Measurements from ENCODE around the gene MIOX. TPM values are rescaled to one million over a fixed set of nuclear protein-coding genes. Genes with fewer than 3 reads are reported as not detected.

Gene MIOX
- total and polyA plus RNA-seq, 2 donors (not counting 3 experiments of a cell fraction or from before 2014, with no cell fraction given): not detected

DNA sequence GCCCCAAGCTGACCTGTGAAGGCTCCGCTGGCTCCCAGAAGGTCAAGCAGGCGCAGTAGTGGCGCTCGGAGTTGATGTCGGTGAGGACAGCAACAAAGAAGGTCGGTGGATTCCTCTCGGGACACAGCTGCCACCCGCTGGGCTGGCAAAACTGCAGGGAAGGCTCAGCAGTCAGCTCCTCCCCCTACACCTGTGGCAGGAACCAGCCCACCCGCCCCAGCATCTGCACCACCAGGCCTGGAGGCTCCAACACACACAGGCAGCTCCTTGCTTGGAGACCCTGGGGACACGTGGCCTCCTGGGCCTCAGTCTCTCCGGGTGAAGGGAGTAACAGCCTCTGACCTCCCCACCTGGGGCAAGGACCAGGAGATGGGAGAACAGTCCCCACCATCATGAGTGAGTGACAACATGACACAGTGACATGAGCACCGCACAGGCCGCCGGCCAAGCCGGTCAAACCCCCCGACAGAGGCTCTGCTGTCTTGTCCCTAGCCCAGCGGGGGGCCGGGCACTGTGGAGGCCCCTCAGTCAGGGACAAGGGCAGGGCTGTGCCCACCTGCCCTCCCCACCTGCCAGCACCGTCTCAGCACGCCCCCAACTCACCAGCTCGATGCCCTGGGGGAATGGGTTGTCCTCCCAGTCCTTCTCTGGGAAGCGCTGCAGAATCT is 18.8 kb upstream of the MIOX start:
- dilution Hi-C loops (cut with MboI; ENCODE audit: extremely low pct_ligation_motif_present, low sequenced_read_pairs) (no loop called here), intact Hi-C loops (cut with micrococcal nuclease) (no loop called here)
- H3K27me3 ChIP-seq (ENCODE audit: control insufficient read depth in 2 of 2, insufficient read depth in 2 of 2, low read length in 2 of 2): no peaks in the 10 kb centered on the region
- H3K4me3 ChIP-seq (replicated peaks in 1 of 3; ENCODE audit: insufficient read depth in 1 of 3, low read depth in 1 of 3, low read length in 3 of 3): no peak overlapping the region
- H3K27ac ChIP-seq (ENCODE audit: insufficient read depth, low read depth, low read length): no peak overlapping the region
- no peaks in the 10 kb centered on the region for H3K9me1 ChIP-seq (replicated peaks; ENCODE audit: control insufficient read depth, extremely low read depth, insufficient read depth, low read length)
- TF ChIP-seq, protein P1, sequence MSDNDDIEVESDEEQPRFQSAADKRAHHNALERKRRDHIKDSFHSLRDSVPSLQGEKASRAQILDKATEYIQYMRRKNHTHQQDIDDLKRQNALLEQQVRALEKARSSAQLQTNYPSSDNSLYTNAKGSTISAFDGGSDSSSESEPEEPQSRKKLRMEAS (IDR thresholded peaks at IDR 0.05; ENCODE audit: insufficient read depth, insufficient read length): no peak
- ChIA-PET POLR2A (no interaction called here), CTCF (interaction anchor here (1.5 kb wide), 1 partner anchor 58 kb away, joined by 6 read pairs; the partner anchor contains the start of gene SCO2)
- peaks cover 0 to 44% of the 10 kb centered on the region in 2 experiments for H3K36me3 ChIP-seq (ENCODE audit: control insufficient read depth in 2 of 2, extremely low read depth in 1 of 2, insufficient read depth in 2 of 2, low read length in 2 of 2)
- no peaks in the 10 kb centered on the region for H3K9me3 ChIP-seq (replicated peaks; ENCODE audit: control insufficient read depth, insufficient read depth, low read length)
- no peak overlapping the region for H2AFZ ChIP-seq (ENCODE audit: low read depth, low read length)
- BruUV-seq (replicated peaks): no TSS peak
- no peak overlapping the region for H3K4me2 ChIP-seq (ENCODE audit: insufficient read depth, low read length)
- FAIRE-seq (no peak), DNase-seq (ENCODE audit: low read depth, low spot score) (no peak)
- H3K9ac ChIP-seq (replicated peaks; ENCODE audit: extremely low read depth, insufficient read depth, low read length): no peak overlapping the region
- peaks cover 3% of the 10 kb centered on the region for H4K20me1 ChIP-seq (replicated peaks; ENCODE audit: control insufficient read depth, extremely low read depth, insufficient read depth, low read length)
- H3K79me2 ChIP-seq (ENCODE audit: control insufficient read depth, insufficient read depth, low read length): peaks cover 52% of the 10 kb centered on the region
- H3K4me1 ChIP-seq (ENCODE audit: control insufficient read depth, extremely low read depth, insufficient read depth, low read length): peaks cover 8% of the 10 kb centered on the region

DNA sequence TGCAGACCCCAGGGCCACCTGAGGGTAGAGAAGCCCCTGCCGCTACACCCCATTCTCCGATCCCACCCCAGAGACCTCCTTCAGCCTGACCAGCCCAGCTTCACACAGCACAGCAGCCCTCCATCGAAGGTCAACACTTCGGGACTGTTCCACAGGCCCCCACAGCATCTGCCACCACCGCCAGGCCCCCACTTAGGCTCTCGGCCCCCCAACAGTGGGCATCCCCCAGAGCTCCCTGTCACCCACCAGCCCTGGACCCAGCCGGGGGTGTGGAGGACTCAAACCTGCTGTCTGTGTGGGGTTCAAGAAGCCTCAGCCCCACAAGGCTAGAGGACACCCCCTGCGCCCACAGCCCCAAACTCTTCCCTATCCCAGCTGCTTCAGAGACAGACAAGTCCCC is 18.0 kb upstream of the MIOX start:
- Histone ChIP-seq H3K9me3 (replicated peaks; ENCODE audit: control insufficient read depth, insufficient read depth, low read length) (no peaks in the 10 kb centered on the region), H2AFZ (ENCODE audit: low read depth, low read length) (no peak overlapping the region), H3K4me2 (ENCODE audit: insufficient read depth, low read length) (no peak overlapping the region), H3K79me2 (ENCODE audit: control insufficient read depth, insufficient read depth, low read length) (peaks cover 59% of the 10 kb centered on the region), H3K9me1 (replicated peaks; ENCODE audit: control insufficient read depth, extremely low read depth, insufficient read depth, low read length) (no peaks in the 10 kb centered on the region), H3K4me1 (ENCODE audit: control insufficient read depth, extremely low read depth, insufficient read depth, low read length) (peaks cover 14% of the 10 kb centered on the region), H3K27ac (ENCODE audit: insufficient read depth, low read depth, low read length) (no peak overlapping the region), H4K20me1 (replicated peaks; ENCODE audit: control insufficient read depth, extremely low read depth, insufficient read depth, low read length) (peaks cover 3% of the 10 kb centered on the region), H3K36me3 (ENCODE audit: control insufficient read depth in 2 of 2, extremely low read depth in 1 of 2, insufficient read depth in 2 of 2, low read length in 2 of 2) (peaks cover 0 to 37% of the 10 kb centered on the region in 2 experiments), H3K27me3 (ENCODE audit: control insufficient read depth in 2 of 2, insufficient read depth in 2 of 2, low read length in 2 of 2) (no peaks in the 10 kb centered on the region), H3K9ac (replicated peaks; ENCODE audit: extremely low read depth, insufficient read depth, low read length) (no peak overlapping the region), H3K4me3 (replicated peaks in 1 of 3; ENCODE audit: insufficient read depth in 1 of 3, low read depth in 1 of 3, low read length in 3 of 3) (no peak overlapping the region)
- DNase-seq (ENCODE audit: low read depth, low spot score): no peak
- POLR2A ChIA-PET: interaction anchor here (0.6 kb wide), 1 partner anchor 87 kb away, joined by 4 read pairs; no protein-coding TSS in a partner anchor
- BruUV-seq (replicated peaks): no TSS peak
- CTCF ChIA-PET: interaction anchor here (1.5 kb wide), 1 partner anchor 57 kb away, joined by 6 read pairs; the partner anchor contains the start of gene SCO2
- no peak for FAIRE-seq
- TF ChIP-seq JUN (IDR thresholded peaks at IDR 0.05; ENCODE audit: borderline replicate concordance, insufficient read depth, insufficient read length, low read depth): no peak
- TF ChIP-seq POLR2A (IDR thresholded peaks at IDR 0.05; ENCODE audit: low read depth, low read length): no peak
- TF ChIP-seq MYC (IDR thresholded peaks at IDR 0.05; ENCODE audit: low read depth, low read length): no peak
- TF ChIP-seq, protein P2, sequence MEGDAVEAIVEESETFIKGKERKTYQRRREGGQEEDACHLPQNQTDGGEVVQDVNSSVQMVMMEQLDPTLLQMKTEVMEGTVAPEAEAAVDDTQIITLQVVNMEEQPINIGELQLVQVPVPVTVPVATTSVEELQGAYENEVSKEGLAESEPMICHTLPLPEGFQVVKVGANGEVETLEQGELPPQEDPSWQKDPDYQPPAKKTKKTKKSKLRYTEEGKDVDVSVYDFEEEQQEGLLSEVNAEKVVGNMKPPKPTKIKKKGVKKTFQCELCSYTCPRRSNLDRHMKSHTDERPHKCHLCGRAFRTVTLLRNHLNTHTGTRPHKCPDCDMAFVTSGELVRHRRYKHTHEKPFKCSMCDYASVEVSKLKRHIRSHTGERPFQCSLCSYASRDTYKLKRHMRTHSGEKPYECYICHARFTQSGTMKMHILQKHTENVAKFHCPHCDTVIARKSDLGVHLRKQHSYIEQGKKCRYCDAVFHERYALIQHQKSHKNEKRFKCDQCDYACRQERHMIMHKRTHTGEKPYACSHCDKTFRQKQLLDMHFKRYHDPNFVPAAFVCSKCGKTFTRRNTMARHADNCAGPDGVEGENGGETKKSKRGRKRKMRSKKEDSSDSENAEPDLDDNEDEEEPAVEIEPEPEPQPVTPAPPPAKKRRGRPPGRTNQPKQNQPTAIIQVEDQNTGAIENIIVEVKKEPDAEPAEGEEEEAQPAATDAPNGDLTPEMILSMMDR (IDR thresholded peaks at IDR 0.05; ENCODE audit: extremely low read depth in 1 of 2, insufficient read depth in 1 of 2, low read depth in 1 of 2, low read length in 2 of 2): no peak
- no peak for TF ChIP-seq EZH2 (IDR thresholded peaks at IDR 0.05; ENCODE audit: borderline replicate concordance, low read depth, low read length, severe bottlenecking)
- TF ChIP-seq, protein P1 (IDR thresholded peaks at IDR 0.05; ENCODE audit: insufficient read depth, insufficient read length): no peak
- TF ChIP-seq POLR2AphosphoS5 (IDR thresholded peaks at IDR 0.05; ENCODE audit: insufficient read depth, low read depth, low read length): no peak
- intact Hi-C loops (cut with micrococcal nuclease) (no loop called here), dilution Hi-C loops (cut with MboI; ENCODE audit: extremely low pct_ligation_motif_present, low sequenced_read_pairs) (no loop called here)
